NCI-H2029 (cell line): ENCODE measurements around the gene NLRP1.

Experiments
- DNase-seq: peaks from one replicate; lab custom pipeline; 2025; lab: John Stamatoyannopoulos, UW

NLRP1 gene

GRCh38 chr17:5584383-5585286, at the start of gene NLRP1:
Gene NLRP1 (minus strand): TSS chr17:5584509. CDS start chr17:5583957, 552 bp downstream.
- peak; percentile 70 for DNase-seq

GRCh38 chr17:5631958-5632590, 47.8 kb upstream of the NLRP1 start:
- no peak for DNase-seq

- no peak for DNase-seq
Observed at GRCh38 chr17:5630434-5630833, 46.1 kb upstream of the NLRP1 start.

GRCh38 chr17:5629128-5629527, 44.8 kb upstream of the NLRP1 start:
- peak; percentile 26 for DNase-seq

- no peak for DNase-seq
Observed at GRCh38 chr17:5628262-5628661, 44.0 kb upstream of the NLRP1 start.

GRCh38 chr17:5624211-5624610, 39.9 kb upstream of the NLRP1 start:
- DNase-seq: no peak

GRCh38 chr17:5621729-5622128, 37.4 kb upstream of the NLRP1 start:
- no peak for DNase-seq

- no peak for DNase-seq
Observed at GRCh38 chr17:5621026-5621425, 36.7 kb upstream of the NLRP1 start.

GRCh38 chr17:5619088-5619740, 34.9 kb upstream of the NLRP1 start:
- DNase-seq: peak; percentile 40

- DNase-seq: peak; percentile 30
Observed at GRCh38 chr17:5618476-5618875, 34.2 kb upstream of the NLRP1 start.

- DNase-seq: no peak
Observed at GRCh38 chr17:5615476-5615875, 31.2 kb upstream of the NLRP1 start.

- DNase-seq: no peak
Observed at GRCh38 chr17:5610956-5611355, 26.6 kb upstream of the NLRP1 start.

GRCh38 chr17:5608399-5609112, 24.2 kb upstream of the NLRP1 start:
- no peak for DNase-seq

GRCh38 chr17:5607946-5608345, 23.6 kb upstream of the NLRP1 start:
- no peak for DNase-seq

GRCh38 chr17:5605452-5605851, 21.1 kb upstream of the NLRP1 start:
- DNase-seq: no peak

GRCh38 chr17:5600041-5600440, 15.7 kb upstream of the NLRP1 start:
- no peak for DNase-seq

GRCh38 chr17:5598457-5598856, 14.1 kb upstream of the NLRP1 start:
- no peak for DNase-seq

GRCh38 chr17:5596421-5596820, 12.1 kb upstream of the NLRP1 start:
- no peak for DNase-seq

GRCh38 chr17:5595831-5596230, 11.5 kb upstream of the NLRP1 start:
- no peak for DNase-seq

GRCh38 chr17:5592382-5592781, 8.1 kb upstream of the NLRP1 start:
- DNase-seq: peak; percentile 41

- DNase-seq: no peak
Observed at GRCh38 chr17:5591966-5592365, 7.7 kb upstream of the NLRP1 start.

- DNase-seq: no peak
Observed at GRCh38 chr17:5588584-5588983, 4.3 kb upstream of the NLRP1 start.
